ENCODE data around the gene ACVR2A. TPM values are rescaled to one million over a fixed set of nuclear protein-coding genes. Genes with fewer than 3 reads are reported as not detected.

ACVR2A gene
- total RNA-seq, 1 donor from 2014 or later: 22.6 TPM

DNA sequence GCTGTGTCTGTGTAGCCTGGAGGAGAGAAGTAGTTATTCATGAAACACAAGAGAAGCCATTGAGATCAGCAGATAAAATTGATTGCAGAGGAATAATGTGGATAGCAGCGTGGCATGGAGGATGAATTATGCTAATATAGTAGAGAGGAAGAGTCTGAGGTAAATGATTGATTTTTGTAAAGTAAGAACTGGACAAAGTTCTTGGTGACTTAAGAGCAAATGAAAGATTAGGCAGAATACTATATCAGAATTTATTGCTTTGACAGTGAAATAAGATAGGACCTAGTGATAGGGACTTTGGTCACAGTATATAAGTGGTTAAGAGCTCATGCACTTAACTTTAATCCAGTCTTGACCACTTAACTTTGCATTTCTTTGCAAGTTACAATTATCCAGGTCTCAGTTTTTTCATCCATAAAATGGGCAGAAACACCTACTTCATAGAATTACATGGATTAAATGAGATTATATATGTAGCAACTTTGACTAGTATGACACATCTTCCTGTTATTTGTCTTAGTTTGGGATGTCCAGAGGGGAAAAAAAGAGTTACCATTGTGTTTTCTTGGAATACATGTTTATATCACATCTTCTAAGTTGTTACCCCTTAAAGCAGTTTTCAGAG is 29.1 kb downstream of the ACVR2A start:
- DNase-seq (ENCODE audit: low read depth) (no peak), FAIRE-seq (no peak)
- H3K27me3 Mint-ChIP-seq (ENCODE audit: low read depth, unreplicated experiment): no peaks in the 10 kb centered on the region
- Histone ChIP-seq H3K4me1 (ENCODE audit: insufficient read depth, low read length) (no peaks in the 10 kb centered on the region), H3K36me3 (ENCODE audit: insufficient read depth, low read length) (no peaks in the 10 kb centered on the region), H3K4me3 (ENCODE audit: insufficient read depth, low read depth, low read length) (no peak overlapping the region), H3K79me2 (ENCODE audit: insufficient read depth, low read length) (peaks cover 78% of the 10 kb centered on the region), H3K27me3 (ENCODE audit: insufficient read depth, low read length) (no peaks in the 10 kb centered on the region), H3K4me2 (ENCODE audit: low read length) (no peak overlapping the region), H3K9ac (ENCODE audit: low read length) (no peak overlapping the region), H3K27ac (ENCODE audit: low read depth, low read length) (no peak overlapping the region), H3K9me3 (ENCODE audit: insufficient read depth, low read depth, low read length) (no peaks in the 10 kb centered on the region), H4K20me1 (ENCODE audit: insufficient read depth, low read length) (peaks cover 65% of the 10 kb centered on the region), H2AFZ (ENCODE audit: low read depth, low read length) (no peak overlapping the region)
- no peak for TF ChIP-seq CTCF (IDR thresholded peaks at IDR 0.05; ENCODE audit: insufficient read depth, low read depth, low read length)
- peaks cover 9% of the 10 kb centered on the region for H3K4me1 Mint-ChIP-seq (ENCODE audit: low read depth, unreplicated experiment)
- H3K27ac Mint-ChIP-seq (ENCODE audit: unreplicated experiment): no peak overlapping the region
- H3K4me3 Mint-ChIP-seq (ENCODE audit: unreplicated experiment): no peak overlapping the region
- no peaks in the 10 kb centered on the region for H3K9me3 Mint-ChIP-seq (ENCODE audit: unreplicated experiment)
- peaks cover under 1% of the 10 kb centered on the region for H3K36me3 Mint-ChIP-seq (ENCODE audit: low read depth, unreplicated experiment)

DNA sequence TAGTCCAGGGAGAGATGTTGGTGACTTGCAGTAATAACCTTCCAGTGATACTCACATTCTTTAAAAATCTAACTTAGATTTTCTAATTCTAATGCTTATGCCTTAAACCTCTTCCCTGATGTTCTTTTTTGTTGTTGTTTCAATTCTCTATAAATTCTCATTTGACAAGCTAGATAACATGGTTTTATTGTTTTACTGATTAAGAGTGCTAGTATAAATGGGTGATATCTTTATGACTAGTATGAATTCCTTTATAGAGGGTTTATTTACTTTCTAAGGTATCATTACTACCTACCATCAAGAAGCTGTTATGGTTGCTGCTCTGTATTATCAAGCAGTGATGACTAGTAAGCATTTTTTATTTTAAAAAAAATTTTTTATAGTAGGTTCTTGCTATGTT is 35.0 kb downstream of the ACVR2A start:
- H3K9me3 Mint-ChIP-seq (ENCODE audit: unreplicated experiment): no peaks in the 10 kb centered on the region
- DNase-seq (ENCODE audit: low read depth) (no peak), FAIRE-seq (no peak)
- peaks cover 2% of the 10 kb centered on the region for H3K36me3 Mint-ChIP-seq (ENCODE audit: low read depth, unreplicated experiment)
- H3K4me1 Mint-ChIP-seq (ENCODE audit: low read depth, unreplicated experiment): peaks cover 13% of the 10 kb centered on the region
- Histone ChIP-seq H3K79me2 (ENCODE audit: insufficient read depth, low read length) (peaks cover 63% of the 10 kb centered on the region), H3K9me3 (ENCODE audit: insufficient read depth, low read depth, low read length) (no peaks in the 10 kb centered on the region), H3K4me3 (ENCODE audit: insufficient read depth, low read depth, low read length) (no peak overlapping the region), H3K9ac (ENCODE audit: low read length) (no peak overlapping the region), H3K4me1 (ENCODE audit: insufficient read depth, low read length) (no peaks in the 10 kb centered on the region), H3K27me3 (ENCODE audit: insufficient read depth, low read length) (no peaks in the 10 kb centered on the region), H3K4me2 (ENCODE audit: low read length) (no peak overlapping the region), H3K27ac (ENCODE audit: low read depth, low read length) (no peak overlapping the region), H2AFZ (ENCODE audit: low read depth, low read length) (no peak overlapping the region), H3K36me3 (ENCODE audit: insufficient read depth, low read length) (no peaks in the 10 kb centered on the region), H4K20me1 (ENCODE audit: insufficient read depth, low read length) (peaks cover 54% of the 10 kb centered on the region)
- no peak overlapping the region for H3K4me3 Mint-ChIP-seq (ENCODE audit: unreplicated experiment)
- no peak overlapping the region for H3K27ac Mint-ChIP-seq (ENCODE audit: unreplicated experiment)
- no peaks in the 10 kb centered on the region for H3K27me3 Mint-ChIP-seq (ENCODE audit: low read depth, unreplicated experiment)
- TF ChIP-seq CTCF (IDR thresholded peaks at IDR 0.05; ENCODE audit: insufficient read depth, low read depth, low read length) (no peak), EZH2 (IDR thresholded peaks at IDR 0.05; ENCODE audit: insufficient read depth, low read length) (no peak)

GRCh38 chr2:147882631-147883030 is 37.8 kb downstream of the ACVR2A start:
- H2AFZ ChIP-seq (ENCODE audit: low read depth, low read length): no peak overlapping the region
- H3K9ac ChIP-seq (ENCODE audit: low read length): no peak overlapping the region
- no peaks in the 10 kb centered on the region for H3K36me3 ChIP-seq (ENCODE audit: insufficient read depth, low read length)
- H3K79me2 ChIP-seq (ENCODE audit: insufficient read depth, low read length): peaks cover 63% of the 10 kb centered on the region
- Mint-ChIP-seq H3K27ac (ENCODE audit: unreplicated experiment) (no peak overlapping the region), H3K4me3 (ENCODE audit: unreplicated experiment) (no peak overlapping the region), H3K4me1 (ENCODE audit: low read depth, unreplicated experiment) (peaks cover 11% of the 10 kb centered on the region), H3K27me3 (ENCODE audit: low read depth, unreplicated experiment) (no peaks in the 10 kb centered on the region), H3K36me3 (ENCODE audit: low read depth, unreplicated experiment) (peaks cover 2% of the 10 kb centered on the region), H3K9me3 (ENCODE audit: unreplicated experiment) (no peaks in the 10 kb centered on the region)
- no peaks in the 10 kb centered on the region for H3K27me3 ChIP-seq (ENCODE audit: insufficient read depth, low read length)
- FAIRE-seq: no peak
- no peak overlapping the region for H3K4me2 ChIP-seq (ENCODE audit: low read length)
- no peaks in the 10 kb centered on the region for H3K4me1 ChIP-seq (ENCODE audit: insufficient read depth, low read length)
- peaks cover 43% of the 10 kb centered on the region for H4K20me1 ChIP-seq (ENCODE audit: insufficient read depth, low read length)
- no peaks in the 10 kb centered on the region for H3K9me3 ChIP-seq (ENCODE audit: insufficient read depth, low read depth, low read length)
- no peak overlapping the region for H3K4me3 ChIP-seq (ENCODE audit: insufficient read depth, low read depth, low read length)
- TF ChIP-seq CTCF (IDR thresholded peaks at IDR 0.05; ENCODE audit: insufficient read depth, low read depth, low read length): no peak
- TF ChIP-seq EZH2 (IDR thresholded peaks at IDR 0.05; ENCODE audit: insufficient read depth, low read length): no peak
- no peak overlapping the region for H3K27ac ChIP-seq (ENCODE audit: low read depth, low read length)
- DNase-seq (ENCODE audit: low read depth): no peak

Data from astrocyte (in vitro differentiated cells and primary cell).